ENCODE data around the gene METTL22.

- TF ChIP-seq CTCF (IDR thresholded peaks at IDR 0.05): no peak
- no peak for TF ChIP-seq POLR2A (IDR thresholded peaks at IDR 0.05)
Measured at GRCh38 chr16:8590811-8591210, 30.7 kb upstream of the METTL22 start.
